Hematopoietic multipotent progenitor cell treated with erythropoietin and hydrocortisone succinate and interleukin-3 and kit ligand, for 4 days (in vitro differentiated cells): ENCODE results near the gene GRIK3.
A peak's percentile ranks its signal among the peaks of the same experiment; 100 is the strongest.

ENCODE experiments used
- DNase-seq: peaks from one replicate; pipeline ENCODE4 v3.0.0-alpha.2; 2015

GRIK3 gene

DNA sequence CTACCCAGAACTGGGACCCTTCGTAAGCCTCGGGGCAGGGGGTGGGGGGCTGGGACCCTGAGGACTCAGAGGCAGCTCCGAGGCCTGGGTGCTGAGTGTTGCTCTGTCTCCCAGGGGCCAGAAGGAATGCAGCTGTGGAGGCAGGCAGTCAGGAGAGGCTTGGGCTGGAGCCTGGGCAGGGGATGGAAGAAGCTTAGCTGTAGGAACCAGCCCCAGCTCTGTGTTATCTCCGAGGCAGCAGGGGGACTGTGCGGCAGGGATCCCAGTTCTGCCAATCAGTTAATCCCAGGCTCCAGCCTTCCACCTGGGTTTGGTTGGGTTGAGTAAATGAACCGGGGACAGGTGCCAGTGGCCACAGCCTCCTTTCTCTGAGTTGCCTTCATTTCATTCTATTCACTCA lies 8.2 kb upstream of the GRIK3 start:
- DNase-seq = no peak

DNA sequence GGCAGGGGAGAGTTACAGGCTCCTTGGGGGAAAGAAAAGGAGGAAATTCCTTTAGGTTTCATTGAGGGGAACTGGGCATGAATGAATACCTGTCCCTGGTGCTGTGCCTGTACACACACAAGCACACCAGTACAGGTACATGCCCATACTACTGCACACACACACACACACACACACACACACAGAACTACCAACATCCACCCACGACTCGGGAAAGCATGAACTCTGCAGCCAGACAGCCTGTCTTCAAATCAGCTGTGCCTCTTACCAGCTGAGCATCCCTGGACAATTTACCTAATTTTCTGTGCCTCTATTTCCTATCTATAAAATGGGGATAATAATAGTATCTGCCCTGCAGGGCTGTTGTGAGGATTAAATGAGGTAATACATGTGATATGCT lies 7.2 kb upstream of the GRIK3 start:
- no peak for DNase-seq

DNA sequence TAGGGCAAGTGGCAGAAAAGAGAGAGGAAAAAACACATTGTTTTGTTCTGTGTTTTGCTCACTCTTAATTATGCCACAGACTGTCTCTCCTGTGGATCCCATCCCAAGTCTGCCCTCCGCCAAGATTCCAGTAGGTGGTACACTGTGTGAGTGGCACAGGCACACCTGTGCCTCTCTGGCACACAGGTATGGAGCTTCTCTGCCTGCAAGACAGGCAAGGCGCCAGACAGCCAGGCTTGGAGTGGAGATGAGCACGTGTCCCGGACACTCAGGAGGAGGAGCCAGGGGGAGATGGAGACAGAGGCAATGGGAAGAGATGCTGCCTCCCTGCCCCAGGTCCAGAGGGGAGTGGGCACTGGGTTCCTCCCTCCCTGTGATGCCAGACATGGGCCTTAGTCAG lies 6.5 kb upstream of the GRIK3 start:
- DNase-seq = no peak

DNA sequence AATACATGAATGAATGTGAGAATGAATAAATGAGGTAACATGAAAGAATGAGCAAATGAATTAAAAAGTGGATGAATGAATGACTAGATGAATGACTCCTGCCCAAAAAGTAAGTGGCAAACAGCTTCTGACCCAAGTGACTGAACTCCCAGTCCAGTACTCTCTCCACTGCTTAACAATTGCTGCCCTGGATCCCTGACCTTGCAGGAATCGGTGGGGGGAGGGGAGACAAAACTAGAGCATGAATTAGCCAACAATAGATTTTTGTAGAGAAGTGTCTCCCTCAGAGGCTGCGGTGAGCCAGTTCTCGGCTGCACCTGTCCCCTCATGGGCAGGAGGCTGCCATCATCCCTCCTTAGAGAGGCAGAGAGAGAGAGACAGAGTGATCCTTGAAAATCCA lies 5.9 kb upstream of the GRIK3 start:
- no peak for DNase-seq

DNA sequence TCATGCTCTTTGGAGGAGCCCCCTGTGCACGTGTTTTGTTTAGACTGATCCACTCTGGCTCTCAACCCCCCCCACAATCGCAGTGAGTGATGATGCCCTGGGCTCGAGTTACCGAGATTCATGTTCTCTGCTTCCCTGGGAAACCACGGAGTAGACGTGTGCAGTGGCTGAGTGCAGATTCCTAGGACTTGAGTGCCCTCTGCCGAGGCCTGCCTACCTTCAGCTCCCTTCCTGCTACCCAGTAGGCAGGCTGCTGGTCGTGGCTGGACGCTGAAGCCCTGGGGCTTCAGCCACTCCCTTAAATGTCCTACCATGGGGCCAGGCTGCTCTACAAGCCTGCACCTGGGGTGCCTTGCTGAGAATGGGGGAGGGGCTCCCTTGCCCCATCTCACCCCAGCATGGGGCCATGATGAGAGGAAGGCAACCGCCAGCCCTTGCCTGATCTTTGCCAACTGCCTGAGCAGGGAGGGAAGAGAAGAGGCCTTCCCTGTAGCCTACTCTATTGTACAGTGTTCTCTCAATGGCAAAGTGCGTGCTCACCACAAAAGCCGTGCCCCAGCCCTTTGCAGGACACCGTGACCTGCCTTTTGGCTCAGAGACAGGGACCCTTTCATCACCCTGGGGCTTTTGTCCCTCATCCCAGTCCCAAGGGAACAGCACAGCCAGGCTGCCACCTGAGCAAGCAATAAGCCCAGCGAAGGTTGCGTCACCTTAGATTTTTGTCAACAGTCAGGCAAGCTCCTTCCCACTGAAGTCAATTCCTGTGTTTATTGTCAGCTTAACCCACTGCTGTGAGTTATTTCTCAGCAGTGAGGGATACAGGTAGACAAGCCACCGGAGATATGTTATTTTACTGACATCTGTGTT lies 4.1 kb upstream of the GRIK3 start:
- DNase-seq = peak; percentile 39

DNA sequence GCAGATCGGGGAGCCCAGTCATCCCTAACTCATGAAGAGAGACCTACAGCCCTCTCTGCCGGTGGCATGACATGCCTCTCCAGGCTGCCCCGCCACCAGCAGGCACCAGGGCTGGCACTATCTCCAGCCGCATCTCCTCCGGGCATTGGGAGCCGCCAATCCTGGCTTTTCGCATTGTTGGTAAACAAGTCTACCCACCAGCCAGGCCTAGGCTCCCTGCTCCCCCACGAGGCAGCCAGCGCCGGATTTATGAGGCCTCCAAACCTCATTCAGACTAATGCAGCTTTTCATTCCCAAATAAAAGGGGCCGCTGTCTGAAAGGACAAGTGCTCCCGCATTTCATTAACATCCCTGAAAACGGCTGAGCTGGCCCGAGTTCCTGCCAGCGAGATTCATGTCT lies 3.4 kb upstream of the GRIK3 start:
- DNase-seq = no peak

DNA sequence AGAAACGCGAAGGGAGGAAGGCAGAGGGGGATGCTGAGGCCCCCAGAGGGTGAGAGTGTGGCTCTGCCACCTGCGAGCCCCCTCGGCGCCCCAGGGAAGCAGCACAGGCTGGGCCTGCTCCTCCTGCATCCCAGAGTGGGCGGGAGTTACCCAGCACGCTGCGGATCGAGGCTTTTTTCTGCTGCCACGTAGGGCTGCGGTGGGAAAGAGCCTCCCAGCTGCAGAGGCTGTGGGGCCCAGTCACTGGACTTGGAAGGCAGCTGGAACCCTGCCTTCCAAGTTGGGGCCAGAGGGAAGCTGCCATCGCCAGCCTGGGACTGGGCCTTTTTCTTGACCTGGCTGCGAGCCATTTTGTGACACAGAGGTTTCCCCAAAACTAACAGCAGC lies 2.3 kb upstream of the GRIK3 start:
- DNase-seq = no peak

DNA sequence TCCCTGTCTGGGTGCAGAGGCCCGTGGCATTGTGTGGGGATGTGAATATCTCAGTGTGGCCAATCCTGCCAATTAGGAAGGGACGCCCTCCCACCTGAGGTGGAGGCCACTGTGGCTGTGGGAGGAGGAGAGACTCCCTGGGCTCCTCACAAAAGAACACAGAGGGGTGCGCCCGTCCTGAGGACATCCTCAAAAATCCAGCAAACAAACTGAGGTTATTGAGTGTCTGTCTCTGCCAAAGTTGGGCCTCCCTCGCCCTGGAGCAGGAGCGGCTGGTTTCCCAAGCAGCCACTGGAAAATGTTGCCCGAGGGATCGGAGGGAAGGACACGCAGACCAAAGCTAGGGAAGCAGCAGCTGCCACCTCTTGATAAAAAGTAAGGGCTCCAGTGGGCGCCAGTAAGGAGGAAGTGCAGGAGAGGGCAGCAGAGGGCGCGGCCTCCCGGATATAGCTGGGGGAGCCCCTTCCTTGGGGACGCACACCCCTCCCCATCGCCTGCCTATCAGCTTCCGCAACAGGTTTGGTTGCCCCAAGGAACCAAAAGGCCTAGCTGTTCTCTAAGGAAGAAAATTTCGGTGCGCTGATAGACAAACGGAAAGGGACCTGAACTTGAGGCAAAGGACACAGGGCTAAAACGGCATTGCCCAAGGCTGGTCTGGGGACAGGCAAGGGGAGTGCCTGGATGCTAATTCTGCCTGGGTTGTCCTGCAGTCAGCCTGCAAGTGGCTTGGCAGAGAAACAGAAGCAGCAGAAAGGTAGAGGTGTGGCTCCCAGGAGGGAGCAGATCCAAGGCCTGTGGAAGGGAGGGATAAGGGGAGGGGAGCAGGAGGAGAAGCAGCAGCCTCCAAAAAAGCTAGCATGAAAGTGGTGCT lies 1.7 kb upstream of the GRIK3 start:
- peak; percentile 81 for DNase-seq

DNA sequence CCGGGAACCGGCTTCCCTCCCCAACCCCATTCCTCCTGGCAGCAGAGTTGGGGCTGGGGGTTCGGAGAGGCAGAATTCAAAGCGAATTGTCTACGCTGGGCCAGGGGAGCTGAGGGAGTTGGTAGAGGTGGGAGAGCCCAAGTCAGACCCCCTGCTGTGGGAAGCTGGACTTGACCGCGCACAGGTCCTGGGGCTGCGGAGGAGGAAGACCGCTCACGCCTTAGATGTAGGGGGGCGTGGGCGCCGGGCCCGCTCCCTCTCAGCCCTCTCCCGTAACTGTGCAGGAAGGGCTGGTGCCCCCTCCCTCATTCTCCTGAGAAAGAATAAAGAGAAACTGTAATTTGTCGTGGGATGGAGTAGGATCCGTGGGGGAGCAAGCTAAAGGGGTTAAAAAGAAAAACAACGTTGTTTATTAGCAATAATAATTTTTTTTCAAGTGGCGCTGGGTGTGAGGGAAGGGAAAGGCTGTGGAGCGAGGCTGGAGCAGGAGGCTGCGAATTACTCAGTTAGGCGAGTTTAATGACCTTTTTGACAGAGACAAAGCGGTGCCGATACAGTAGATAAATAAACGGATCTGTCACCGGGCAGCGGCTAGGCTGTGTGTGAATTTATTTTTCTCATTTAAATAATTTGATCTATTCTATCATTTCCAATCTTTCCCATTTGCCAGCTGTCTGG lies 838 bp upstream of the GRIK3 start:
- peak; percentile 7 for DNase-seq

DNA sequence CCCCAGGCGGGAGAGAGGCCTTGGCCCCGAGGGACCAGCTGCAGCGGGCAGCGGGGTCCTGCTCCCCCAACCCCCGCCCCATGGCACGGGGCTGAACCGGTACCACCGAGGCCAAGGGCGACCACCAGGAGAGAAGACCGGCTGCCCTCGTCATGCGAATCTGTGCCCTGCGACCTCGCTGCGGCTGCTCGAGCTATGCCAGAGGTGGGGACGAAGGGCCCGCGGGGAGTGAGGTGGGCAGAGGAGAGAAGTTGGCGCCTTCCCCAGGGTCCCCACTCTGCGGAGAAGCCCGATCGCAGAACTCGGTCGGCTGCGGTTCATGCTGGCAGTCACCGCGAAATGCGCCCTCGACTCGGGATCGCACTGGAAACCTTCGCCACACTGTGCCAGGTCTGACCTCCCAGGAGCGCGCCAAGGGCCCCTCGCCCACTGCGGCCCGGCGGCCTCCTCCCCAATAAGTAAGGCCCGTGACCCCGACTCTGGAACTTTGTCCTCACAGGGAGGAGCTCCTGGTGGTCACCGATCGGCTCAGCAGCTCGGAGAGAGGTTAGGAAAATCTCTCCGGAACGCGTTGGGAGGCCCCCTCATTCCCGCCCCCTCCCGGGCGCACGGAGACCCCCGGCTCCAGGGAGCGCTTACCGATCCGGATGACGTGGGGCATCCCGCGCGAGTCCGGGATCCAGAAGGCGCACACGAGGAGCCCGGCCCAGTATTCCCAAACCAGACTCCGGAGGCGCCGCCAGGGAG lies 787 bp downstream of the GRIK3 start:
- no peak for DNase-seq

DNA sequence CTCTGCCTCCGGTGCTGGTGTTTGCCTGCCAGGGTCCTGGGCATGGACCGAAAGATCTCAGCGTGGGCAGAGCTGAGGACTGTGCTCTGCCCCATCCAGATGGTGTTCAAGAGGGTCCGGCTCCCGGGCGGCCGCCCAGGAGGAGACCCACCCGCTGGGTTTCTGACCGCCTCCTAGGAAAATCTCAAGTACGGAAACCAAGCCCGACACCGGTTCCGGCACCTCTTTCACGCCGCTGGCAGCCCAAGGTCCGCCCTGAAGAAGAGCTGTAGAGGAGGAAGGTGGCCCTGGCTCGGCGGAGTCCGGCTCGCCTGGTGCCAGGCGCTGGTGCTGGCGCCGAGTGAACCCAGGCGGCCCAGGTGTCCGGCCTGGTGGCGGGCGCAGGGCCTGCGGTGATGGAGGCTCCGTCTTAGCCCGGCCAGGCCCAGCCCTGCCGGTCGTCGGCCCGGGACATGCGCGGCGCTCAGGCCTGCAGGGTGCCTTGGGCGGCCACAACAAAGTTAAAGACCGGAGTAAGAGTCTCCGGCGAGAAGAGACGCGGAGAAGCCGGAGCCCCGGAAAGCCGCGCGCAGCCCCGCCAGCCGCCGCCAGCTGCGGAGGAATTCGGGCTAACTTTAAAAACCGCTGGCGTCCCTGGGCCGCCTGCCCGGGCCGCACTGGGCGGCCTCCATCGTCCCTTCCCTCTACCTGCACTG lies 1.5 kb downstream of the GRIK3 start:
- no peak for DNase-seq

DNA sequence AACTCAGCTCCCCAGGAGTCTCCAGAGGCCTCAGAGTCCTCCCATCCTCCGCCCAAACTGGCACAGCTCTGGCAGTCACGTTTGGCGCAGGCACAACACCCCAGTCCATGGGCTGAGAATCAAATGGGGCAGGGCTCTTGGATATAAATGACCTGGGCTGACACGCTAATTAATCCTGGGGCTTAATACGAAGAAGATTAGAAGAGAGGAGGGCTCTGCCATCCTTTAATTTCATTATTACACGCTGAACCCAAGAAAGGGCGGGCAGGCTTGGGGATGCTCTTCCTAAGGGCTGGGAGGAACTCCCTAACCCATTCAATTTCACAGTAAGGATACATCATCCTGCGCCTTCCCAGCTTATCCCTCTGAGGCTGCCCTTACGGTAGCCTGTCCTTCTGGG lies 2.4 kb downstream of the GRIK3 start:
- no peak for DNase-seq

DNA sequence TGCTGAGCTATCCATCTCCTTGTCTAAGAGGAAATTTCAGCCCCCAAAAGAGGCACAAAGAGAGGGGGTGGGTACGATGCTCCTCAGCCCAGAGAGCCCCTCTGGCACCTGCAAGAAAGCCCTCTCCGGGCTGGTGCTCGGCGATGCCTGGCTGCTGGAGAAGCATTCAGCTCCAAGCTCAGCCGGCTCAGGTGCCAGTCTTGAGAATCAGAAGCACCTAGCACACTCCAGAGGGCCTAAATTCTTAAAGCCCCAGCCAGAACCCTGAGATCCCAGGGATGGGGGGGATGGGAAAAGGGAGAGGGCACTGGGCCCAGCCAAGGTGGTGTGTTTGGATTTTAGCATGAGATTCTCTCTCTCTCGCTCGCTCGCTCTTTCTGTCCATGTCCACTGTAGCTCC lies 2.9 kb downstream of the GRIK3 start:
- no peak for DNase-seq

DNA sequence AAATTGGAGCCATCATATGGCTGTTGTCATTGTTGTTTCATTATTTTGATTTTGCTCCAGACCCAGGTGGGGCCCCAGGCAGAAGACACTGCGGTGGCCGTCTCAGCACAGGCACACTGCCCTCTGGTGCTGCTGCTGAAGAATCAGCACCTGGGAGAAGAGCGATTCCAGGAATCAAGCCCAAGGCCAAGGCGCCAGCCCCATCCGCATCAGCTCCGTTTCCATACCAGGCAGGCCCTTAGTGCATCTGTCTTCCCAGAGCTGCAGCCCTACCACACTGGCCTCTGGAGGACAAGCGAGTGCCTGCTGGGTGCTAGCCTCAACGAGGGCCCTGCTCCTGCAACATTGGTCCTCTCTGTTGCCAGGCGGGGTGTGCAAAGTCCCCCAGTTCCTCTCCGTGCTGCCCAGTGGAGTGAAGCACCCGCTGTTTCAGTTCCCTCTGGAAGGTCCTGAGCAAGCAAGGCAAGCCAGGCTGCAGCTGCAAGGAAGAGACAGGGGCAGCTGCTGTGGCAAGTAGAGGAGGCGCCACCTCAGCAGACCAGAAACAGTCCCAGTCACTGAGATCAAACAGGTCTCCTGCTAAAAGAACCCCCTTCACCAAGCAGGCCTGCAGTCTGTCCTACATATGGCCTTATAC lies 5.2 kb downstream of the GRIK3 start:
- DNase-seq = no peak

DNA sequence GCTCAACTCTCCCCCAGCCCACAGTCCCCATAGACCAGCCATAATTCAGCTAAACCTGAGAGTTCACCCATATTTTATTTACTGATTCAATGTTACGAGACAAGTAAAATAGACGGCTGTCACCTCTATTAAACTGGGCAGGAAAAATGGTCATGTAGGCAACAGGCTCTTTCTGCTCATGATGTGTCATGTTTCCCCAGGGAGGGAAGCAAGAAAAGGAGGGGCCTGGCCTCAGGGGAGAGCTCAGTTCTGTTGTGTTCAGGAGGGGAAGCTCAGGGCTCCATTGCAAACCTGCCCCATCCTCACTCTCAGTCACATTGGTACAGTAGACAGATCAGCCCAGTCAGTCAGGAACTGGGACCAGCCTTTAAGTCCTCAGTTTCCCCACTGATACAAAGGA lies 12.8 kb downstream of the GRIK3 start:
- no peak for DNase-seq

DNA sequence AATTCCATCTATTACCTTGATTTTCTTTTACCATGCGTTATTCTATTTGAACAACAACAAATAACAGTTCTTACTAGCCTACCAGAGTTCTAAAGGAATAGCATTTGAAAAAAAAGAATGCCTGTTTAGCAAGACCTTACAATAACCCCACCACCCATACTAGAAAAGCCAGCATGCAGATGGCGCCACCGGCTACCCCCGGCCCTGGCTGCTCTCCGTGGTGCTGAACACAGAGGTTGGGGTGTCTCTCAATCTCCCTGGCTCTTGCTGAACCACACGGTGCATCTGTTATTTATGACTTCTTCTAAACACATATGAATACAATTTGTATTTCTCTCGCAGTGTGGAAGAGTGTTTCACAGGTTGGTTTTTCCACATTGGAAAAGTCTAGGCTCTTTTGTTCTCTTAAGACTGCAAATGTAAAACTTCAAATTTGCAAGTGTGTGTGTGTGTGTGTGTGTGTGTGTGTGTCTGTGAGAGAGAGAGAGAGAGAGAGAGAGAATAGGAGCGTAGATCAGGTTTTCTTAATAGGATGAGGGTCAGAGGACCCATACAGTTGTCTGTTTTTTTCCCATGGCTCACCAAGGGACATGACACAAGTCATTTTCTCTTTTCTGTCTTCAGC lies 13.6 kb downstream of the GRIK3 start:
- peak; percentile 61 for DNase-seq

DNA sequence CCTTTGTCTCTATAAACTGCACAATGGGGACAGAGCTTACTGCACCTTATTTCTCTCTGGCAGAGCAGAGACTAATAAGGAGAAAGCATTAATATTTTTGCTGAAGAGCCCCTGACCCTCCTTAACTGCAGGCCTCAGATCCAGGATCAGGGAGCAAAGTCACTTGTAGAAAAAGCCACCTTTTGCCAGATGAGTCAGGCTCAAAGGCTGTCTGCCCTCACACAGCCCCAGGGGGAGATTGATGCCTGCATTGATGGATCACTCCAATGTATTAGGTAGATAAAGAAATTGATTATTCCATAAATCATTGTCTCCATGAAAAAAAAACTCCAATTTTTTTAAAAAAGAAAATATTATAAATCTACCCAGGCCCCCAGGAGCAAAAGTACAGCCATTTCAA lies 15.8 kb downstream of the GRIK3 start:
- no peak for DNase-seq

DNA sequence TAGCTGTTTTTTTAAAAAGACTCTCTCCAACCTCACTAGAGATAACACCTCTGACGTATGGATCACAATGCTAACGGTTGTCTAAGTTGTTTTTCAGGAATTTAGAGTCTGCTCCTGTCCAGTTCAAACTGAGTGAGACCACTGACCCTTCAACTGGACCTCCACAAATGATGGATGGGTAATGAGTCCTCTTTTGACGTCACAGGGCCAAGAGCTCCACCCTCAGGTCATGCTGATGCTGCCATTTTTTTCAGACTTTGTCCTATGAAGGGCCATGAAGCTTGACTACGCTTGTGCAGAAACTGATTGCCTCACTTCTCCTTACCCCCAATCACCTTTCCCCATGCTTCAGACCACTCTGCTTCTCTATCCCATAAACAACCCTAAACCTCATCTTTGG lies 16.6 kb downstream of the GRIK3 start:
- no peak for DNase-seq

DNA sequence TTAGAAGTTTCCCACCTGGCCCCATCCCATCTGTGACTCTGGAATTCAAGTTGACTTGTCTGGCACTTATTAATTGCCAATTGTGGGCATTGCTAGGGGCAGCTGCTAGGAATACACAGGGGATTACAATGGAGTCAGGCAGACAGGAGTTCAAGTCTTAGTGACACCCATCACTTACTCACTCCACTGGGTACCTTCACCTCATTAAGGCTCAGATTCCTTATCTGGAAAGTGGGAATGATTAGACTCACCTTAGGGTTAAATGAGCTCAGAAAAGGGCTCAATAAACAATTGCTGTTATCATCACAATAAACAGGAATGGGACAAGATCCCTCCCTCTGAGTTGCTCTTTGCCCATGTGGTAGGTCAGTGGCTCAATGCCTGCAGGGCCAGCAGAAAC lies 18.2 kb downstream of the GRIK3 start:
- DNase-seq = no peak

DNA sequence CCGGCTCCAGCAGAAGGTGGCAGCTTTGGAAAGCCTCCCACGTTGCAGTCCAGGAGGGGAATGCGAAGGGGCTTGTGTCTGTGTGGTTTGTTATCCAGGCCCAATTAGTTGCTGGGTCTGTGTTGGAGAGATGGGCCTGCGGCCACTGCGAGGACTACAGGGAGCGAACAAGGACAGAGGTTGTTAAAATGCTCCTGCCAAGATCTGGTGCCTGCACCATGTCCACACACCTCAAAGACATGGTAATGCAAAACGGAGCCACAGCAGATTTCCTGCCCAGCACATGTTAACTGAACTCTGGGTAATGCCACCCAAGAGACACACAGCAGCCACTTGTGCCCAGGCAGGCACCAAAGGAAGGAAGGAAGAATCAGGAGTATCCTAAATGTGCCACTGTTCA lies 18.6 kb downstream of the GRIK3 start:
- no peak for DNase-seq

DNA sequence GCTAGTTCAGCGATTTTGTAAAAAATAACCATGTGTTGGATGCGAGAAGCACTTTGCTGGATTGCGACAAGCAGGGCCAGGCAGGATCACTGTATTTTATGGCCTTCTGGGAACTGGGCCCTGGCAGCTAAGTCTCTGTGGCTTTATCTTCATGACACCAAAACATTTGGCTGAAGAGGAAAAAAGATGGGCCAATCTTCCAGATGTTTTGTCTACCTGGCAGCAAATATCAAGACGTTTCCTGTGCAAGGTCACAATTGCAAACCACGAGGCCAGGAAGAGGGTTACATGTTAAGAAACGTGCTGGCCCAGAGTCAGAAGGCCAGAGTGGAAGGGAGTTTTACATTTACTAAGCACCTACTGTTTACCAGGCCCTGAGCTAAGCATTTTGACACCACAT lies 22.1 kb downstream of the GRIK3 start:
- no peak for DNase-seq
